ENCODE results near the gene OSGIN1.

Gene OSGIN1

DNA sequence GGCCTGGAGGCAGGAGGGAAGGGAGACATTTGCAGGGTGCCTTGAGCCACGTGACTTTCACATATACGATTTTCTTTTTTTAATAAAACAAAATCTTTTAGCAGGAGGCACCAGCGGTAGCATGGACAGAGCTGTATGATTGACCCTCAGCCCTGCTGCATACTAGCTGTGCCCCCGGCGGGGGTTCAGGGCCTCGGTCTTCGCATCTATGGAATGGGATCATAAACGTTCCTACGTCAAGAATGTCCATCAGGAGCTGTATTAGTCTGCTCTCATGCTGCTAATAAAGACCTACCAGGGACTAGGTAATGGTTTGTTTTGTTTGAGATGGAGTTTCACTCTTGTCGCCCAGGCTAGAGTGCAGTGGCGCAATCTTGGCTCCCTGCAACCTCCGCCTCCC lies 62.4 kb downstream of the OSGIN1 start:
- TF ChIP-seq, protein P1, sequence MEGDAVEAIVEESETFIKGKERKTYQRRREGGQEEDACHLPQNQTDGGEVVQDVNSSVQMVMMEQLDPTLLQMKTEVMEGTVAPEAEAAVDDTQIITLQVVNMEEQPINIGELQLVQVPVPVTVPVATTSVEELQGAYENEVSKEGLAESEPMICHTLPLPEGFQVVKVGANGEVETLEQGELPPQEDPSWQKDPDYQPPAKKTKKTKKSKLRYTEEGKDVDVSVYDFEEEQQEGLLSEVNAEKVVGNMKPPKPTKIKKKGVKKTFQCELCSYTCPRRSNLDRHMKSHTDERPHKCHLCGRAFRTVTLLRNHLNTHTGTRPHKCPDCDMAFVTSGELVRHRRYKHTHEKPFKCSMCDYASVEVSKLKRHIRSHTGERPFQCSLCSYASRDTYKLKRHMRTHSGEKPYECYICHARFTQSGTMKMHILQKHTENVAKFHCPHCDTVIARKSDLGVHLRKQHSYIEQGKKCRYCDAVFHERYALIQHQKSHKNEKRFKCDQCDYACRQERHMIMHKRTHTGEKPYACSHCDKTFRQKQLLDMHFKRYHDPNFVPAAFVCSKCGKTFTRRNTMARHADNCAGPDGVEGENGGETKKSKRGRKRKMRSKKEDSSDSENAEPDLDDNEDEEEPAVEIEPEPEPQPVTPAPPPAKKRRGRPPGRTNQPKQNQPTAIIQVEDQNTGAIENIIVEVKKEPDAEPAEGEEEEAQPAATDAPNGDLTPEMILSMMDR (IDR thresholded peaks at IDR 0.05): no peak
- TF ChIP-seq ZFX (IDR thresholded peaks at IDR 0.05; ENCODE audit: borderline replicate concordance): no peak
- no peak overlapping the region for H3K27ac ChIP-seq
